B cell (primary cell): ENCODE results near the gene SYNE1. TPM values are rescaled to one million over a fixed set of nuclear protein-coding genes. Genes with fewer than 3 reads are reported as not detected.

Experiments used
- ATAC-seq: fragments of 200-7000 bp; cut with Tn5 transposase; one replicate; pipeline ENCODE4 v1.10.0; 2021; ENCODE audit warnings: low read depth, mild to moderate bottlenecking, moderate number of reproducible peaks, moderate library complexity
- CTCF ChIA-PET: fragments of 350-600 bp; sonication (Branson Sonifier 250); formaldehyde crosslinking; loops from one replicate; lab custom pipeline; 2021; ENCODE audit warnings: antibody characterized with exemption, inconsistent platforms; lab: Charles Lee
- POLR2A ChIA-PET: fragments of 350-600 bp; sonication (Branson Sonifier 250); formaldehyde crosslinking; loops from one replicate; lab custom pipeline; 2021; ENCODE audit warnings: antibody characterized with exemption; lab: Charles Lee
- DNase-seq: peaks from one replicate; pipeline ENCODE4 v3.0.0; 2013
- H2AFZ ChIP-seq: 2 replicates; pipeline ENCODE4 v1.6.1; 2012; ENCODE audit warnings: mild to moderate bottlenecking, low read depth, low read length; ENCODE audit not compliant: insufficient read depth, poor library complexity, severe bottlenecking
- H3K27ac ChIP-seq, 2 donors: 1 replicate in 1 of 2; 2 replicates in 1 of 2; pipeline ENCODE4 v1.5.1; 2012 to 2013; ENCODE audit warnings: low read length in 2 of 2, mild to moderate bottlenecking in 2 of 2, moderate library complexity in 1 of 2
- H3K27me3 ChIP-seq, 4 experiments: fragments of 200-600 bp in 1 of 4; sonication (generic) in 1 of 4; replicated peaks in 1 of 4; 1 replicate in 2 of 4; 2 replicates in 2 of 4; pipeline versions ENCODE4 v1.6.1 to v1.7.0; 2013 to 2016; ENCODE audit warnings: low read length in 3 of 4, mild to moderate bottlenecking in 2 of 4, mixed read lengths in 1 of 4, moderate library complexity in 1 of 4; ENCODE audit not compliant: insufficient read depth in 4 of 4, control insufficient read depth in 3 of 4; ENCODE audit errors: control extremely low read depth in 1 of 4
- H3K36me3 ChIP-seq, 2 experiments: replicated peaks in 1 of 2; 1 replicate in 1 of 2; 2 replicates in 1 of 2; pipeline versions ENCODE4 v1.6.1 to v1.7.1; 2013; ENCODE audit warnings: low read length in 1 of 2; ENCODE audit not compliant: insufficient read depth in 2 of 2, control insufficient read depth in 1 of 2; ENCODE audit errors: control extremely low read depth in 1 of 2, extremely low read depth in 1 of 2
- H3K4me1 ChIP-seq, 2 donors: fragments of 200-600 bp in 1 of 2; sonication (generic) in 1 of 2; 1 replicate in 1 of 2; 2 replicates in 1 of 2; pipeline versions ENCODE4 v1.5.1 to v1.6.1; 2013 to 2017; ENCODE audit warnings: low read length in 2 of 2; ENCODE audit not compliant: control insufficient read depth in 2 of 2, insufficient read depth in 2 of 2
- H3K4me2 ChIP-seq: replicated peaks from 2 replicates; pipeline ENCODE3; 2012; ENCODE audit warnings: mild to moderate bottlenecking, low read depth, low read length; ENCODE audit not compliant: poor library complexity, severe bottlenecking
- H3K4me3 ChIP-seq, 5 experiments: fragments of 200-600 bp in 1 of 5; sonication (generic) in 1 of 5; 1 replicate in 3 of 5; 2 replicates in 2 of 5; pipeline versions ENCODE4 v1.5.1 to v1.7.0; 2011 to 2016; ENCODE audit warnings: low read length in 4 of 5, mild to moderate bottlenecking in 4 of 5, low read depth in 2 of 5, control low read depth in 1 of 5, moderate library complexity in 1 of 5; ENCODE audit not compliant: insufficient read depth in 1 of 5; ENCODE audit errors: control extremely low read depth in 1 of 5, extremely low read depth in 1 of 5
- H3K79me2 ChIP-seq: fragments of 200-600 bp; sonication (generic); one replicate; pipeline ENCODE4 v1.6.0; 2016; ENCODE audit warnings: low read length; ENCODE audit not compliant: control insufficient read depth, insufficient read depth
- H3K9ac ChIP-seq: fragments of 200-600 bp; sonication (generic); 2 replicates; pipeline ENCODE4 v1.6.1; 2017; ENCODE audit warnings: mild to moderate bottlenecking, low read length, moderate library complexity
- H3K9me3 ChIP-seq, 3 donors: one replicate each; pipeline versions ENCODE4 v1.6.1 to v1.7.1; 2013; ENCODE audit warnings: low read length in 2 of 3; ENCODE audit not compliant: control insufficient read depth in 2 of 3, insufficient read depth in 1 of 3; ENCODE audit errors: control extremely low read depth in 1 of 3
- H4K20me1 ChIP-seq: 2 replicates; pipeline ENCODE4 v1.6.0; 2012; ENCODE audit warnings: mild to moderate bottlenecking, low read length; ENCODE audit not compliant: insufficient read depth, control insufficient read depth, poor library complexity, severe bottlenecking
- H3K27ac Mint-ChIP-seq: one replicate; pipeline ENCODE4 v1.8.0; 2021; ENCODE audit warnings: mixed read lengths
- H3K27me3 Mint-ChIP-seq: one replicate; pipeline ENCODE4 v1.8.0; 2021; ENCODE audit warnings: mixed read lengths
- H3K4me1 Mint-ChIP-seq: one replicate; pipeline ENCODE4 v1.8.0; 2021; ENCODE audit warnings: mixed read lengths
- H3K4me3 Mint-ChIP-seq: one replicate; pipeline ENCODE4 v1.8.0; 2021; ENCODE audit warnings: mixed read lengths
- H3K9me3 Mint-ChIP-seq: one replicate; pipeline ENCODE4 v1.8.0; 2022; ENCODE audit warnings: mixed read lengths; ENCODE audit not compliant: insufficient read depth
- EZH2 ChIP-seq: IDR thresholded peaks from 2 replicates; pipeline ENCODE4 v1.6.1; 2012; ENCODE audit warnings: borderline replicate concordance, low read depth, mild to moderate bottlenecking, moderate library complexity, low read length; ENCODE audit not compliant: insufficient read depth, poor library complexity, severe bottlenecking
- WGBS: methylation state at CpG from one replicate; pipeline ENCODE4 v1.1.5; 2013; ENCODE audit warnings: missing lambda C conversion rate; ENCODE audit not compliant: insufficient coverage; 5-methylcytosine and 5-hydroxymethylcytosine counted together
- intact Hi-C: fragments of 100-400 bp; cut with micrococcal nuclease; formaldehyde crosslinking; loops from one replicate; pipeline ENCODE4 v1.10.0; 2022
- polyA plus RNA-seq: library from polyadenylated mRNA; depleted of rRNA; stranded (reverse); fragments of >200 nt; gene quantifications from 2 replicates; pipeline ENCODE4 v1.2.3, GENCODE V29; 2012
- total RNA-seq, 2 donors: library from RNA; stranded (reverse); fragments of 120-200 nt in 1 of 2; gene quantifications; 1 replicate in 1 of 2; 2 replicates in 1 of 2; pipeline versions ENCODE4 v1.2.3 to v1.2.4, GENCODE V29; 2013 to 2022
- TF ChIP-seq, protein P1 (sequence below): fragments of 200-600 bp; IDR thresholded peaks from one replicate; pipeline ENCODE4 v1.8.0; 2022; ENCODE audit warnings: antibody characterized with exemption, mild to moderate bottlenecking

SYNE1 gene
- total and polyA plus RNA-seq, 2 donors (not counting 1 experiment from before 2014, with no cell fraction given) = 49.2 to 108 TPM

- Histone ChIP-seq H3K9me3 (no peaks in the 10 kb centered on the region), H4K20me1 (no peaks in the 10 kb centered on the region), H3K4me3 (no peak overlapping the region), H3K4me1 (peaks cover 19 to 28% of the 10 kb centered on the region in 2 donors), H3K27ac (no peak overlapping the region), H3K79me2 (peaks cover 42% of the 10 kb centered on the region), H3K27me3 (no peaks in the 10 kb centered on the region), H2AFZ (no peak overlapping the region), H3K4me2 (no peak overlapping the region), H3K9ac (no peak overlapping the region), H3K36me3 (no peaks in the 10 kb centered on the region)
- Mint-ChIP-seq H3K4me3 (peak overlapping the region; percentile 62), H3K9me3 (no peaks in the 10 kb centered on the region), H3K27me3 (no peaks in the 10 kb centered on the region), H3K27ac (peak overlapping the region; percentile 69), H3K4me1 (peaks cover 41% of the 10 kb centered on the region)
- ATAC-seq (no peak), DNase-seq (no peak)
- ChIA-PET POLR2A (no interaction called here), CTCF (interaction anchor here (0.6 to 4.5 kb wide), 6 partner anchors 8 to 175 kb away, joined by 3 to 33 read pairs (median 3); no protein-coding TSS in a partner anchor)
- TF ChIP-seq, protein P1, sequence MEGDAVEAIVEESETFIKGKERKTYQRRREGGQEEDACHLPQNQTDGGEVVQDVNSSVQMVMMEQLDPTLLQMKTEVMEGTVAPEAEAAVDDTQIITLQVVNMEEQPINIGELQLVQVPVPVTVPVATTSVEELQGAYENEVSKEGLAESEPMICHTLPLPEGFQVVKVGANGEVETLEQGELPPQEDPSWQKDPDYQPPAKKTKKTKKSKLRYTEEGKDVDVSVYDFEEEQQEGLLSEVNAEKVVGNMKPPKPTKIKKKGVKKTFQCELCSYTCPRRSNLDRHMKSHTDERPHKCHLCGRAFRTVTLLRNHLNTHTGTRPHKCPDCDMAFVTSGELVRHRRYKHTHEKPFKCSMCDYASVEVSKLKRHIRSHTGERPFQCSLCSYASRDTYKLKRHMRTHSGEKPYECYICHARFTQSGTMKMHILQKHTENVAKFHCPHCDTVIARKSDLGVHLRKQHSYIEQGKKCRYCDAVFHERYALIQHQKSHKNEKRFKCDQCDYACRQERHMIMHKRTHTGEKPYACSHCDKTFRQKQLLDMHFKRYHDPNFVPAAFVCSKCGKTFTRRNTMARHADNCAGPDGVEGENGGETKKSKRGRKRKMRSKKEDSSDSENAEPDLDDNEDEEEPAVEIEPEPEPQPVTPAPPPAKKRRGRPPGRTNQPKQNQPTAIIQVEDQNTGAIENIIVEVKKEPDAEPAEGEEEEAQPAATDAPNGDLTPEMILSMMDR = no peak
- TF ChIP-seq EZH2 = no peak
- intact Hi-C loops = no loop called here
- WGBS = 0% methylated on average over 1 of the region's 3 CpGs
These were observed 338.1 kb downstream of the SYNE1 start for GRCh38 chr6:152298848-152299735.
